DMS114 treated with DMSO at 0.1 percent for 48 hours (cell line): Measurements from ENCODE around the gene MTHFSD.

Experiments used
- DNase-seq: peaks from one replicate; lab custom pipeline; 2025; ENCODE audit not compliant: unreplicated experiment; lab: John Stamatoyannopoulos, UW

Gene MTHFSD

DNA sequence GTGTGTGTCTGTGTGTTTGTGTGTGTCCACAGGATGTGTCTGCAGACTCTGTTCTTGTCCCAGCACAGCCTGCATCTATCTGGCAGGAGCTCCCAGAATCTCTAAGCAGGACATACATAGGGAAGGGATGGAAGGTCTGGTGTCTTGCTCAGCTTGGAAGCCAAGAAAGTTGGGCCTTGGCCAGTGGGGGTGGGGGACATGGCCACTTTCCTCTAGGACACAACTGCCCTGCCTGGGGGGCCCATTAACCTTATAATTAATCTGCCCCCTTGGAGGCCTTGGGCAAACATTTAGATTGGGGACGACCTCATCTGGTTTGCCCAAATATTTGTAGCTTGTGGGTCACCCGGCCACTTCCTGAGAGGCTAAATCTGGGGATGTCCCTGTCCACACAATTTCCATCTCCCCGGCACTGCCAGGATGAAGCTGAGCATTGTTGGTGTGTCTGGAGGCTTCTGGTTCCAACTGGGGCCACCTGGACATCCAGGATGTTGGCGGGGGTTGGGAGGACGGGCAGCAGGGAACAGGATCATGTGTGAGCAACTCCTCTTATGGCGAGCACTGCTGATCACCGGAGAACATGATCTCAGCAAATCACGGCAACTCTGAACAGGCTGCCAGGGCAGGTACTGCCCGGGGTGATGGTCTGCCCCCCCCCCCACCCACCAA lies 61.9 kb downstream of the MTHFSD start:
- DNase-seq: no peak

DNA sequence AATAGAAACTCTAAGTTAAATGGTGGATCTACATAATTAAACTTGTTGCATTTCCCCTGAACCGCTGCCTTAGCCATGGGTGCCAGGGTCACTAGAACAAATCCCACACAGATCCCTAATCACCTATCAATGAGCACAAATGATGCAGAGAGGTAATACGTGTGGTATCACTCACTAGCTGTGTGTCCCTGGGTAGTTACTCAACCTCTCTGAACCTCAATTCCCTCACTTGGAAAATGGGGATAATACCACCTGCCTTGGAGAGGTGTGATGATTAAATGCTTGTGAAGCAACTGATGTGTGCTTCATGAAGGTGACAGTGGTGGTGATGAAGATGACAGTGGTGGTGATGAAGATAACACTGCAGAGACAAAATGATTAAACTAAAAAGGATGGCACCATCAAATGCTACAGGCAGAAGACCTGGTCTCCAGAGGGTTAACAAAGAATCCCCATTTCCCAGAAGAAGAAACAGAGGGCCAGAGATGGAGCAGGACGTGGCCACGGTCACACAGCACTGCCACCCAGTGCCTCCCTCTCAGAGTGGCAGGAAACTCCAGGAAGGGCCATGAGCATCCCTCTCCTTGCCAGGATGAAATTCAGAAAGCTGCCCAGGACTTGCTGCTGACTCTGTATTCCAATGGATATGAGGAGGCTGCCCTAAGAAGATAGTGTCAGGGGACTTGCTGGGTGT lies 62.6 kb downstream of the MTHFSD start:
- DNase-seq: no peak

GRCh38 chr16:86491640-86492023 lies 63.4 kb downstream of the MTHFSD start:
- no peak for DNase-seq

- no peak for DNase-seq
Measured at GRCh38 chr16:86490859-86491639, 64.0 kb downstream of the MTHFSD start.

GRCh38 chr16:86485746-86486145 lies 69.3 kb downstream of the MTHFSD start:
- DNase-seq: no peak

DNA sequence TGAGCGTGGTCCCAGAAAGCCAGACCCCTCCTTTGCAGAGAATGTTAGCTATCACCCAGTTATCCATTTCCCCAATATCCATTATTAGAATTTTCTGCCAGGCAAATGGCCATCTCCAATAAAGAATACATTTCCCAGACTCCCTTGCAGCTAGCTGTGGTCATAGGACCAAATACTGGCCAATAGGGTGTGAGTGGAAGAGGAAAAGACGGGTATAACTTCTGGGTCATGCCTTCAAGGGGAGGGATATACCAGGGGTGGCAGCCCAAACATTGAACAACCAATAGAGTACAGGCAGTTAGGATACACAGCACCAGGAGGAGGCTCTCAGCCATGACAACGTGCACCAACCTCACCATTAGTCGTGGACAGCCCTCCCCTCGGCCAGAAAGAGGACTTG lies 70.8 kb downstream of the MTHFSD start:
- DNase-seq: no peak

DNA sequence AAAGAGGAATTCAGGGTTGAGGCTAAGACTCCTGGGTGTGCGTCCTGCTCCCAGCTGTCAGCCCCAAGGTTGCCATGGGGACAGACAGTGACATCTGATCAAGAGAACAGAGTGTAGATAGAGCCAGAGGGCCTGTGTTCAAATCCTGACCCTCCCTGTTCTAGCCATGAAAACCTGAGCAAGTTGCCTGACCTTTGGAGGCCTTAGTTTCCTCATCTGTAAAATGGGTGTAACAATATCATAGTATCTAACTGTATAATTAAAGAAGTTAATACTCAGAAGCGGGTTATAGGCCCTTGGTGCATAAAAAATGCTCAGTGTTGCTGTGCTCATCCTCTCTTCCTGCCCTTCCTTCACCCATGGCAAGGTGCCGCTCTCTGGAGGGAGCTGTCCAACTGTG lies 73.4 kb downstream of the MTHFSD start:
- no peak for DNase-seq

DNA sequence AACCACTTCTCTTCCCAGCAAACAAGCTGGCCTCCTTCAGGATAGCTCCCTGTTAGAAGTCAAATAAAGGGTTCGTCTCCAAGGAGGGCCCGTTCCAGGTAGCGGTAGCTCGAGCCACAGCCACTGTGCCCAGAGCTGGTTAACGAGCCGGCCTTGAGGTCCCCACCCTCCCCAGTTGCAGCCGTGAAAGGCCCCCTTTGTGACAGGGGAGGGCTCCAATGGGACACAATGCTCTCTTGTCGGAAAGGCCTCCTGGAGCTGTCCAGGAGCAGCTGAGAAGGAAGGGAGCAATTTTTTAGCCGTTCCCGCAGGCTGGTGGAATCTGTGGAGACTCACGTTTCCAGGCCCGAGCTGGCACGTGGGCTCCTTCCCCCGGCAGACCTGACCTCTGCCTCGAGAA lies 74.6 kb downstream of the MTHFSD start:
- DNase-seq: no peak
